ENCODE data around the gene GBP1. TPM values are rescaled to one million over a fixed set of nuclear protein-coding genes. Genes with fewer than 3 reads are reported as not detected.
"Not testable (repeated sequence)": the region's sequence is repeated elsewhere in the genome, so short reads cannot be mapped to it uniquely, and the experiment has no call there.

GBP1 gene
- total RNA-seq, 1 donor from 2014 or later = 1.8 TPM

- FAIRE-seq (no peak), DNase-seq (ENCODE audit: low read depth) (no peak)
- Histone ChIP-seq H3K27me3 (ENCODE audit: control insufficient read depth, insufficient read depth, low read length) (no peaks in the 10 kb centered on the region), H3K36me3 (ENCODE audit: control insufficient read depth, insufficient read depth, low read length) (no peaks in the 10 kb centered on the region), H3K4me3 (ENCODE audit: low read depth, low read length) (no peak overlapping the region)
- no peak for TF ChIP-seq CTCF (IDR thresholded peaks at IDR 0.05; ENCODE audit: insufficient read depth, low read length, severe bottlenecking)
Observed at GRCh38 chr1:89035080-89035479, 29.9 kb downstream of the GBP1 start.

- FAIRE-seq; H3K27me3 ChIP-seq (ENCODE audit: control insufficient read depth, insufficient read depth, low read length); H3K4me3 ChIP-seq (ENCODE audit: low read depth, low read length); DNase-seq (ENCODE audit: low read depth); H3K36me3 ChIP-seq (ENCODE audit: control insufficient read depth, insufficient read depth, low read length): not testable (repeated sequence)
Observed at GRCh38 chr1:89034004-89034403, 31.0 kb downstream of the GBP1 start.

- not testable (repeated sequence) for H3K4me3 ChIP-seq (ENCODE audit: low read depth, low read length); DNase-seq (ENCODE audit: low read depth); FAIRE-seq; H3K27me3 ChIP-seq (ENCODE audit: control insufficient read depth, insufficient read depth, low read length); H3K36me3 ChIP-seq (ENCODE audit: control insufficient read depth, insufficient read depth, low read length)
Observed at GRCh38 chr1:89029051-89029450, 36.0 kb downstream of the GBP1 start.

GRCh38 chr1:89025928-89026327 lies 39.1 kb downstream of the GBP1 start:
- H3K4me3 ChIP-seq (ENCODE audit: low read depth, low read length) = no peak overlapping the region
- no peaks in the 10 kb centered on the region for H3K27me3 ChIP-seq (ENCODE audit: control insufficient read depth, insufficient read depth, low read length)
- DNase-seq (ENCODE audit: low read depth) = no peak
- no peak for TF ChIP-seq CTCF (IDR thresholded peaks at IDR 0.05; ENCODE audit: insufficient read depth, low read length, severe bottlenecking)
- no peak for FAIRE-seq
- no peaks in the 10 kb centered on the region for H3K36me3 ChIP-seq (ENCODE audit: control insufficient read depth, insufficient read depth, low read length)

GRCh38 chr1:89023026-89023425 lies 42.0 kb downstream of the GBP1 start:
- no peak for FAIRE-seq
- H3K4me3 ChIP-seq (ENCODE audit: low read depth, low read length) = no peak overlapping the region
- no peak for DNase-seq (ENCODE audit: low read depth)
- H3K27me3 ChIP-seq (ENCODE audit: control insufficient read depth, insufficient read depth, low read length) = no peaks in the 10 kb centered on the region
- no peak for TF ChIP-seq CTCF (IDR thresholded peaks at IDR 0.05; ENCODE audit: insufficient read depth, low read length, severe bottlenecking)
- peaks cover 5% of the 10 kb centered on the region for H3K36me3 ChIP-seq (ENCODE audit: control insufficient read depth, insufficient read depth, low read length)

GRCh38 chr1:89022167-89022959 lies 42.6 kb downstream of the GBP1 start, which contains the start of gene GBP3:
Gene GBP3, minus strand, starts transcription at chr1:89022866. Its CDS starts 2,145 bp downstream, at chr1:89020721.
- Histone ChIP-seq H3K36me3 (ENCODE audit: control insufficient read depth, insufficient read depth, low read length) (peaks cover 5% of the 10 kb centered on the region), H3K4me3 (ENCODE audit: low read depth, low read length) (peak within 1 kb of the TSS; percentile 54), H3K27me3 (ENCODE audit: control insufficient read depth, insufficient read depth, low read length) (no peaks in the 10 kb centered on the region)
- no peak for FAIRE-seq
- DNase-seq (ENCODE audit: low read depth) = peak; percentile 83
- no peak for TF ChIP-seq CTCF (IDR thresholded peaks at IDR 0.05; ENCODE audit: insufficient read depth, low read length, severe bottlenecking)

GRCh38 chr1:89018318-89018717 lies 46.7 kb downstream of the GBP1 start:
- DNase-seq (ENCODE audit: low read depth) = peak; percentile 29
- not testable (repeated sequence) for H3K27me3 ChIP-seq (ENCODE audit: control insufficient read depth, insufficient read depth, low read length); H3K4me3 ChIP-seq (ENCODE audit: low read depth, low read length); H3K36me3 ChIP-seq (ENCODE audit: control insufficient read depth, insufficient read depth, low read length); FAIRE-seq
